A204.1 (cell line): ENCODE data around the gene LRRC4B.
"Not testable (repeated sequence)": the region's sequence is repeated elsewhere in the genome, so short reads cannot be mapped to it uniquely, and the experiment has no call there.

Experiments used
- FAIRE-seq: peaks from 2 replicates; lab custom pipeline; 2012; peaks lifted over from hg19 to GRCh38; lab: Jason Lieb, UNC

LRRC4B gene

GRCh38 chr19:50567882-50568727, at the start of gene LRRC4B:
LRRC4B (minus strand) TSS chr19:50568435; CDS start chr19:50548838, 19,597 bp downstream.
- no peak for FAIRE-seq

GRCh38 chr19:50612504-50613404, 44.5 kb upstream of the LRRC4B start:
- FAIRE-seq = not testable (repeated sequence)

- FAIRE-seq = no peak
Observed at GRCh38 chr19:50607874-50608785, 39.9 kb upstream of the LRRC4B start.

- FAIRE-seq = no peak
Observed at GRCh38 chr19:50607388-50607787, 39.2 kb upstream of the LRRC4B start.

GRCh38 chr19:50606059-50606836, 38.0 kb upstream of the LRRC4B start:
- not testable (repeated sequence) for FAIRE-seq

GRCh38 chr19:50604264-50605073, 36.2 kb upstream of the LRRC4B start:
- not testable (repeated sequence) for FAIRE-seq

GRCh38 chr19:50602935-50603334, 34.7 kb upstream of the LRRC4B start:
- no peak for FAIRE-seq

GRCh38 chr19:50602496-50602895, 34.3 kb upstream of the LRRC4B start:
- no peak for FAIRE-seq

GRCh38 chr19:50602089-50602422, 33.8 kb upstream of the LRRC4B start:
- no peak for FAIRE-seq

GRCh38 chr19:50601407-50602088, 33.3 kb upstream of the LRRC4B start:
- FAIRE-seq = no peak

- FAIRE-seq = no peak
Observed at GRCh38 chr19:50599427-50599826, 31.2 kb upstream of the LRRC4B start.

GRCh38 chr19:50590191-50590590, 22.0 kb upstream of the LRRC4B start:
- no peak for FAIRE-seq

- not testable (repeated sequence) for FAIRE-seq
Observed at GRCh38 chr19:50581795-50582660, 13.8 kb upstream of the LRRC4B start.

GRCh38 chr19:50580970-50581634, 12.9 kb upstream of the LRRC4B start:
- no peak for FAIRE-seq

GRCh38 chr19:50580240-50580639, 12.0 kb upstream of the LRRC4B start:
- FAIRE-seq = no peak

GRCh38 chr19:50576769-50577168, 8.5 kb upstream of the LRRC4B start:
- FAIRE-seq = not testable (repeated sequence)

- FAIRE-seq = no peak
Observed at GRCh38 chr19:50573741-50574461, 5.7 kb upstream of the LRRC4B start.

GRCh38 chr19:50570997-50571396, 2.8 kb upstream of the LRRC4B start:
- no peak for FAIRE-seq
